OCI-LY1 (cell line): Measurements from ENCODE around the gene ATG5.

Experiments used
- H2AFZ ChIP-seq: fragments of 200-600 bp; sonication (generic), shearing (Covaris generic); 2 replicates; pipeline ENCODE4 v1.6.0; 2014; ENCODE audit warnings: antibody characterized with exemption, mild to moderate bottlenecking, low read length
- H3F3A ChIP-seq: fragments of 200-600 bp; sonication (generic), shearing (Covaris generic); 2 replicates; pipeline ENCODE4 v1.6.0; 2014; ENCODE audit warnings: mild to moderate bottlenecking, antibody characterized with exemption, low read length, moderate library complexity; ENCODE audit not compliant: insufficient read depth
- H3K27ac ChIP-seq: fragments of 200-600 bp; sonication (generic); 2 replicates; pipeline ENCODE4 v1.5.1; 2014; ENCODE audit warnings: low read length, mixed run types, mild to moderate bottlenecking, low read depth; ENCODE audit not compliant: poor library complexity, severe bottlenecking
- H3K27me3 ChIP-seq: fragments of 200-600 bp; sonication (generic); 2 replicates; pipeline ENCODE4 v1.6.0; 2014; ENCODE audit warnings: antibody characterized with exemption, mild to moderate bottlenecking, low read length, moderate library complexity; ENCODE audit not compliant: insufficient read depth
- H3K36me3 ChIP-seq: fragments of 200-600 bp; sonication (generic); 2 replicates; pipeline ENCODE4 v1.6.1; 2014; ENCODE audit warnings: mild to moderate bottlenecking, antibody characterized with exemption, low read length, moderate library complexity, mixed read lengths; ENCODE audit not compliant: insufficient read depth
- H3K4me1 ChIP-seq: fragments of 200-600 bp; sonication (generic); 2 replicates; pipeline ENCODE4 v1.5.1; 2014; ENCODE audit warnings: mild to moderate bottlenecking, low read length, moderate library complexity; ENCODE audit not compliant: insufficient read depth, severe bottlenecking
- H3K4me2 ChIP-seq: fragments of 200-600 bp; sonication (generic), shearing (Covaris generic); 2 replicates; pipeline ENCODE4 v1.6.1; 2014; ENCODE audit warnings: low read length
- H3K4me3 ChIP-seq: fragments of 200-600 bp; sonication (generic); 2 replicates; pipeline ENCODE4 v1.5.1; 2014; ENCODE audit warnings: low read length, low read depth, mild to moderate bottlenecking, mixed read lengths; ENCODE audit not compliant: poor library complexity, severe bottlenecking
- H3K79me2 ChIP-seq: fragments of 200-600 bp; shearing (Covaris generic); 2 replicates; pipeline ENCODE4 v1.6.1; 2016; ENCODE audit warnings: mixed run types, low read length, mixed read lengths; ENCODE audit not compliant: insufficient read depth
- H3K9ac ChIP-seq: fragments of 200-600 bp; sonication (generic), shearing (Covaris generic); 2 replicates; pipeline ENCODE4 v1.6.1; 2014; ENCODE audit warnings: mild to moderate bottlenecking, low read length, mixed read lengths
- H3K9me2 ChIP-seq: fragments of 200-600 bp; sonication (generic), shearing (Covaris generic); 2 replicates; pipeline ENCODE4 v1.6.1; 2014; ENCODE audit warnings: low read depth, mild to moderate bottlenecking, low read length, mixed read lengths
- H3K9me3 ChIP-seq: fragments of 200-600 bp; shearing (Covaris generic); 2 replicates; pipeline ENCODE4 v1.6.1; 2014; ENCODE audit warnings: low read length, mixed read lengths
- H4K20me1 ChIP-seq: fragments of 200-600 bp; sonication (generic), shearing (Covaris generic); 2 replicates; pipeline ENCODE4 v1.6.0; 2016; ENCODE audit warnings: mild to moderate bottlenecking, low read length; ENCODE audit not compliant: insufficient read depth
- EZH2 ChIP-seq: fragments of 200-600 bp; sonication (generic), shearing (Covaris generic); IDR thresholded peaks from 2 replicates; pipeline ENCODE4 v1.8.0; 2017; ENCODE audit warnings: borderline replicate concordance, mixed run types, mild to moderate bottlenecking, antibody characterized with exemption, low read length, moderate library complexity, mixed read lengths
- TF ChIP-seq, protein P1 (sequence below): fragments of 200-600 bp; sonication (generic), shearing (Covaris generic); IDR thresholded peaks from 2 replicates; pipeline ENCODE4 v1.5.1; 2017; ENCODE audit warnings: mild to moderate bottlenecking, antibody characterized with exemption, low read length, moderate library complexity, mixed read lengths

The ATG5 gene

DNA sequence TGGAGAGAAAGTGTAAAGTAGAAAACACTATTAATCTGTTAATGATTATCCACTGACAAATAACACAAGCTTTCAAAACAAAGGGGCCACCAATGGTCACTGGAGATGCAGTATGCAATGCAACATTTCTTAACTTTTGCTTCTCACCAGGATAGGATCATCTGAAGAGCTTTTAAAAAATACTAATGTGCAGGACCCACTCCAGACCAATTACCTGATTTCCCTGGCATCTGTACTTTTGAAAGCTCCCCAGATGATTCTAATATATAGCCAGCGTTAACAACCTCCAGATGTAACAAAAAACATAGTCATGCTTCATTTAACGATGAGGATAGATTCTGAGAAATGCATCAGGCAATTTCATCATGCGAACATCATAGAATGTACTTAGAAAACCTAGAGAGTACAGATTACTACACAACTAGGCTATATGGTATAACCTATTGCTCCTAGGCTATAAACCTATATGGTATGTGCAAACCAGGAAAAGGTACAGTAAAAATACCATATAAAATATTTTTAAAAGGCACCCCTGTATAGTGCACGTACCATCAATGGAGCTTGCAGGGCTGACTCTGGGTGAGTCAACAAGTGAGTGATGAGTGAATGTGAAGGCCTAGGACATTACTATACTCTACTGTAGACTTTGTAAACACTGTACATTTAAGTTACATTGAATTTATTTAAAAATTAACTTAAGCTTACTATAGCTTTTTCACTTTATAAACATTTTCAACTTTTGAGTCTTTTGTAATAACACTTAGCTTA, 69.2 kb downstream of the ATG5 start:
- H3K9me3 ChIP-seq = no peaks in the 10 kb centered on the region
- H3K27me3 ChIP-seq = no peaks in the 10 kb centered on the region
- no peak overlapping the region for H3K4me3 ChIP-seq
- H3F3A ChIP-seq = no peaks in the 10 kb centered on the region
- H3K79me2 ChIP-seq = no peaks in the 10 kb centered on the region
- TF ChIP-seq, protein P1, sequence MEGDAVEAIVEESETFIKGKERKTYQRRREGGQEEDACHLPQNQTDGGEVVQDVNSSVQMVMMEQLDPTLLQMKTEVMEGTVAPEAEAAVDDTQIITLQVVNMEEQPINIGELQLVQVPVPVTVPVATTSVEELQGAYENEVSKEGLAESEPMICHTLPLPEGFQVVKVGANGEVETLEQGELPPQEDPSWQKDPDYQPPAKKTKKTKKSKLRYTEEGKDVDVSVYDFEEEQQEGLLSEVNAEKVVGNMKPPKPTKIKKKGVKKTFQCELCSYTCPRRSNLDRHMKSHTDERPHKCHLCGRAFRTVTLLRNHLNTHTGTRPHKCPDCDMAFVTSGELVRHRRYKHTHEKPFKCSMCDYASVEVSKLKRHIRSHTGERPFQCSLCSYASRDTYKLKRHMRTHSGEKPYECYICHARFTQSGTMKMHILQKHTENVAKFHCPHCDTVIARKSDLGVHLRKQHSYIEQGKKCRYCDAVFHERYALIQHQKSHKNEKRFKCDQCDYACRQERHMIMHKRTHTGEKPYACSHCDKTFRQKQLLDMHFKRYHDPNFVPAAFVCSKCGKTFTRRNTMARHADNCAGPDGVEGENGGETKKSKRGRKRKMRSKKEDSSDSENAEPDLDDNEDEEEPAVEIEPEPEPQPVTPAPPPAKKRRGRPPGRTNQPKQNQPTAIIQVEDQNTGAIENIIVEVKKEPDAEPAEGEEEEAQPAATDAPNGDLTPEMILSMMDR = no peak
- no peak for TF ChIP-seq EZH2
- H3K9me2 ChIP-seq = no peaks in the 10 kb centered on the region
- H3K4me1 ChIP-seq = no peaks in the 10 kb centered on the region
- peaks cover 2% of the 10 kb centered on the region; the same call in 1 of the 2 replicates for H3K36me3 ChIP-seq
- H4K20me1 ChIP-seq = no peaks in the 10 kb centered on the region
- H3K4me2 ChIP-seq = no peak overlapping the region
- H3K9ac ChIP-seq = no peak overlapping the region
- no peak overlapping the region for H3K27ac ChIP-seq
- H2AFZ ChIP-seq = no peak overlapping the region

DNA sequence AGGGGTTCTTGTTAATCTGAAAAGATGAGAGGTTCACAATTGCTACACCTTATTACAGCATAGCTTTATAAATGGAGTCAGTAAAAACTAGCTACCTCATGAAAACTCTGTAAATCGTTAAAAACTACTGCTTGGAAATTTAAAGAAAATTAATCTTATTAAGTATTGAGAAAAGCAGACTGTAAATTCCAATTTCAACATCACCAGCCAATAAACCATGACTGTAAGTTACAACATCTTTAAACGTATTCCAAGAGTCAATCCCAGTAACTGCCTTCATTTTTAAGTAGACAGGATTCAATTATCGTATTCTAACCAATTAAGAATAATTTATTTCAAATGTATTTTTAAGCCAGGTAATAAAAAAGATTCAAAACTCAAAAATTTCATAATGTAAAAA, 70.3 kb downstream of the ATG5 start:
- no peaks in the 10 kb centered on the region for H3K9me3 ChIP-seq
- H3K4me1 ChIP-seq = no peaks in the 10 kb centered on the region
- no peak overlapping the region for H2AFZ ChIP-seq
- TF ChIP-seq, protein P1 = no peak
- TF ChIP-seq EZH2 = no peak
- no peaks in the 10 kb centered on the region for H3K79me2 ChIP-seq
- H3K27me3 ChIP-seq = no peaks in the 10 kb centered on the region
- H4K20me1 ChIP-seq = no peaks in the 10 kb centered on the region
- no peak overlapping the region for H3K4me2 ChIP-seq
- H3F3A ChIP-seq = no peaks in the 10 kb centered on the region
- no peak overlapping the region for H3K9ac ChIP-seq
- H3K36me3 ChIP-seq = no peaks in the 10 kb centered on the region
- H3K27ac ChIP-seq = no peak overlapping the region
- no peaks in the 10 kb centered on the region for H3K9me2 ChIP-seq
- no peak overlapping the region for H3K4me3 ChIP-seq

DNA sequence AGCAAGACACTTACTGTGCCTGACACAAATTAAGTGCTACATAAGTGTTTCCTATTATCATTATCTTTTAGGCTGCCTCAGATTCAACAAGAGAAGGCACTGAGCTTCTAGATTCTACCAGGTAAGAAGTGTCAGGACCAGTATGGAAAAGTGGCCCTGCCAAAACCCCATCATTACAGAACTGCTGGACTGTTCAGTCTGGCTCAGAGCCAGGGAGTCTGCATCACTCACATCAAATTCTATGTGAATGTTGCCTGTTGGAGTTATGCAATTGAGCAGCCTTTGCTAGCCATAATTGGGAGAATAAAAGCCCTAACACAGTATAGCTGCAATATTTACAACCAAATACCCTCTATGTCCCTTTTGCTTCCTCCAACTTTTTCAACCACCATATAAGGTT, 70.9 kb downstream of the ATG5 start:
- Histone ChIP-seq H3K9me3 (no peaks in the 10 kb centered on the region), H3K4me2 (no peak overlapping the region), H3K9me2 (no peaks in the 10 kb centered on the region), H3K36me3 (no peaks in the 10 kb centered on the region; the same call in 1 of the 2 replicates), H3K27ac (no peak overlapping the region), H2AFZ (no peak overlapping the region), H4K20me1 (no peaks in the 10 kb centered on the region), H3K9ac (no peak overlapping the region), H3K4me1 (no peaks in the 10 kb centered on the region), H3F3A (no peaks in the 10 kb centered on the region), H3K27me3 (no peaks in the 10 kb centered on the region), H3K4me3 (no peak overlapping the region), H3K79me2 (no peaks in the 10 kb centered on the region)
- no peak for TF ChIP-seq EZH2

DNA sequence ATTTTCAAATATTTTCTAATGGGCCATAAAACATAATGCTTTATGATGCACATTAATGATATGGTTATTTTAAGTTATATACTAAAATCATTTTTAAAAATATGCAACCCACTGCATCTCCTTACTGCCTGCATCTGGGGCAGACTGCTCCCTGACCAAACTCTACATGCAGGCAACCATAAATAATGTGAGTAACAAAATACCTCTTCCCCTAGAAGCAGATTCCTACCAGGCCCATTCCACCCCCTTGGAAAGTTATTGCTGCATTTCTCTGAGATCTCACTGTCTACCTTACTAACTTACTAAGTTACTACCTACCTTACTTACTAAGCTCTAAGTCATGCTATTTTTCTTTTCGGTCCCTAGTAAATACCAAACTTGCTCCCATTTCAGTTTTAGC, 71.8 kb downstream of the ATG5 start:
- Histone ChIP-seq H2AFZ (no peak overlapping the region), H3K4me2 (no peak overlapping the region), H3K79me2 (no peaks in the 10 kb centered on the region), H3K27ac (no peak overlapping the region), H3K9me3 (no peaks in the 10 kb centered on the region), H3F3A (no peaks in the 10 kb centered on the region), H3K36me3 (no peaks in the 10 kb centered on the region; the same call in 1 of the 2 replicates), H4K20me1 (no peaks in the 10 kb centered on the region), H3K4me1 (no peaks in the 10 kb centered on the region), H3K9ac (no peak overlapping the region), H3K4me3 (no peak overlapping the region), H3K27me3 (no peaks in the 10 kb centered on the region), H3K9me2 (no peaks in the 10 kb centered on the region)
- TF ChIP-seq, protein P1 = no peak
- no peak for TF ChIP-seq EZH2
